Large intestine (tissue), 3 donors: ENCODE results near the gene FUT3. TPM values are rescaled to one million over a fixed set of nuclear protein-coding genes. Genes with fewer than 3 reads are reported as not detected.

Experiments
- DNase-seq, 2 donors: peaks; one replicate each; pipeline versions ENCODE4 v3.0.0 to v3.0.0-alpha.2; 2013
- H3K27ac ChIP-seq: one replicate; pipeline ENCODE4 v1.5.1; 2013; ENCODE audit warnings: low read length
- H3K27me3 ChIP-seq: 2 replicates; pipeline ENCODE4 v1.6.1; 2013; ENCODE audit warnings: low read length; ENCODE audit not compliant: control insufficient read depth, insufficient read depth
- H3K36me3 ChIP-seq: 2 replicates; pipeline ENCODE4 v1.6.1; 2013; ENCODE audit warnings: low read length; ENCODE audit not compliant: control insufficient read depth, insufficient read depth
- H3K4me1 ChIP-seq: one replicate; pipeline ENCODE4 v1.6.1; 2013; ENCODE audit warnings: low read length; ENCODE audit not compliant: control insufficient read depth, insufficient read depth
- H3K4me3 ChIP-seq: one replicate; pipeline ENCODE4 v1.5.1; 2013; ENCODE audit warnings: low read length
- H3K9me3 ChIP-seq: one replicate; pipeline ENCODE4 v1.6.1; 2013; ENCODE audit warnings: mild to moderate bottlenecking, low read depth, low read length, moderate library complexity; ENCODE audit not compliant: control insufficient read depth
- WGBS: methylation state at CpG from one replicate; pipeline ENCODE4 v1.1.5; 2013; ENCODE audit warnings: low lambda C conversion rate; ENCODE audit not compliant: insufficient coverage; 5-methylcytosine and 5-hydroxymethylcytosine counted together
- polyA plus RNA-seq: library from polyadenylated mRNA; unstranded; fragments of 120-200 nt; gene quantifications from one replicate; pipeline ENCODE4 v1.2.1, GENCODE V29; 2013

The FUT3 gene
- polyA plus RNA-seq, 1 donor, result 1.0 TPM

DNA sequence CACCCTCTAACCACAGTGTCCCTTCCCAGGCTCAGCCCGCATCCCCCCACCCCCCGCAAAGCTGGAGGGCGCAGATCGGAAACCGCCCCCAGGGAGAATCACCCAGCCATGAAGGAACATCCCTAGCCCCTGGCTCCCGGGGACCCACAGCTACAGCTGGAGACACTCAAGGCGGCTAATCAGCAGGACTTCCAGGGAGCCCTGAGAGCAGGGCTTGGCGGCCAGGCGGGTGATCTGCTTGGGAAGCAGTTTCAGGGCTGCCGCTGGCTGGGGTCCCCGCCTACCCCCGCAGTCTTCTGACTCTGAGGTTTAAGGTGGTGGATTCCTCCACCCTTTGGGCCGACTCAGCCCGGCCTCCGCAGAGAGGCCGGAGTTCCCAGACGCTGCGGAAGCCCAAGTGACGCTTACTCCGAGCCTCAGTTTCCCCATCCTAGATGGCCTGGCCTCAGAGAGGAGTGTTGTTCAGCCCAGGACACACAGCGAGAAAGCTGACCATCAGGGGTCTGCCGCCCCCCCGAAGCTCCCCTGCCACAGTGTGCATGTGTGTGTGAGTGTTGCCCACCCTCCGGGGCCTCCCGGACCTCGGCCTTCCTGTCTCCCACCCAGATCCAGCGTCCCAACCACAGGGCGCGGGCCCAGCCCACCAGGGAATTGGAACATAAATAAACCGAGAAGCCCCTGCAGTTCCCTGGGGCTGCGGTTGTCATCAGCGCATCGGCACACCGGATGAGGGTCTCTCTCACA, 21.5 kb downstream of the FUT3 start:
- Histone ChIP-seq H3K4me1 (peaks cover 27% of the 10 kb centered on the region), H3K27ac (no peak overlapping the region), H3K27me3 (peaks cover 3% of the 10 kb centered on the region), H3K9me3 (no peaks in the 10 kb centered on the region), H3K36me3 (no peaks in the 10 kb centered on the region), H3K4me3 (no peak overlapping the region)
- DNase-seq, result no peak
- WGBS, result no CpG with 5 or more reads among the region's 34 CpGs

DNA sequence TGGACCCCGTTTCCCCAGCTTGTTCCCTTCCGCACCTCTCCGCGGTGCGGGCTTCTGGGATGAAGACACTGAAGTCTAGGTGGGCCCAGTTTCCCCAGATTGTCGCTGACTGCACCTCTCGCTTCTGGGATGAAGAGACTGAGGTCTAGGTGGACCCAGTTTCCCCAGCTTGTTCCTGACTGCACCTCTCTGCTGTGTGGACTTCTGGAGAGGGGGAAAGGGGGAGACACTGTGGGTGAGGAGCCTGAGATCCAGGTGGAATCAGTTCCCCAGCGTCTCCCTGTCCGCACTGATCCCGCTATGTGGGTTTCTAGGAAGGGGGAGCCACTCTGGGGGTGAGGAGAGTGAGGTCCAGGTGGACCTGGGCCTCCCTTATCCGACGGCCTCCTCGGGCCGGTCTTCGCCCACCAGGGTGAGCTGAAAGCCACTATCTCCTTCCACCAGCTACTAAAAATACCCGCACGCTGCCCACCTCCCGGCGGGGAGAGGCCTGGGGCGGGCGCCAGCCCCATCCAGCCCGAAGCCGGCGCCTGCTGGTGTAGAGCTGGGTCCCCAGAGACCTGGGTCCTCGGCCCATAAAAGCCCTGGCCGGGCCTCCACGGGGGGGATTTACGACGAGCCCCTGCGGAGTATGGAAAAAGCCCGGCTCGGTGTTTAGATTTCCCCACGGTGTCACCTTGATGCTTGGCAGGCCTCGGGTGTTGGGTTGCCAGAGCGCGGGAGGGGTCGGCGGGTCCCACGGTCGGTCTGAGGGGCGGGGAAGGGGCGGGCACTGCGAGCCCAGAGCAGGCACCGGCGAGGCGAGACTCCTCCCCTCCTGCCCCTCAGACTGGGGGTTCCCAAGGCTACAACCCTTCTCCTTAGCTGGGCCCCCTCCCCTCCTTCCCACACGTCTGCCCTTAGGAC, 22.3 kb downstream of the FUT3 start:
- peak overlapping the region; percentile 70 for H3K27ac ChIP-seq
- no peaks in the 10 kb centered on the region for H3K36me3 ChIP-seq
- DNase-seq, result peak in 1 of 2 donors; percentile 58
- WGBS, result no CpG with 5 or more reads among the region's 47 CpGs
- peaks cover 27% of the 10 kb centered on the region for H3K4me1 ChIP-seq
- H3K9me3 ChIP-seq, result peaks cover 2% of the 10 kb centered on the region
- peaks cover 3% of the 10 kb centered on the region for H3K27me3 ChIP-seq
- peak overlapping the region; percentile 58 for H3K4me3 ChIP-seq

DNA sequence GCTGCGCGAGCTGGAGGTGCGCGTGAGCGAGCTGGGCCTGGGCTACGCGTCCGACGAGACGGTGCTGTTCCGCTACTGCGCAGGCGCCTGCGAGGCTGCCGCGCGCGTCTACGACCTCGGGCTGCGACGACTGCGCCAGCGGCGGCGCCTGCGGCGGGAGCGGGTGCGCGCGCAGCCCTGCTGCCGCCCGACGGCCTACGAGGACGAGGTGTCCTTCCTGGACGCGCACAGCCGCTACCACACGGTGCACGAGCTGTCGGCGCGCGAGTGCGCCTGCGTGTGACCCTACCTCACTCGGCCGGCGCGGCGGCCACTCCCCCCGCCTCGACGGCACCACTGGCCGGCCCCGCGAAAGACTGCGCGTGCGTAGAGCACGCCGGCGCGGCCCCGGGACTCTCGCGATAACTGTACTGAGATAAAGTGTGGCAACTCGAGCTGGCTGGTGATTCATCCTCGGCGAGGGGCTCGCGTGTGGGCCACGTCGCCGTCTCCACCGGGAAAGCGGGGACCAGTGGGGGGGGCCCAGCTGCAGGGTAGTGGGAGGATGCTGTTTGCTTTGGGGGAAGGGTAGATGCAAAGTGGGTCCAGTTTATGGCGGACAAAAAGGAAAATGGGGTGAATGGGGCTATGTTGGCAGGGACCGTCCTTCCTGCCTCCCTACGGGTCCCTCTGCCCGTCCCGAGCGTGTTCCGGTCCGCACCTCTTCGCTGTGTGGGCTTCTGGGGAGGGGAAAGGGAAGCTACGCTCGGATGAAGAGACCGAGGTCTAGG, 23.2 kb downstream of the FUT3 start:
- peak; percentile 97 to 98 for DNase-seq
- H3K4me3 ChIP-seq, result peak overlapping the region; percentile 58
- peaks cover 3% of the 10 kb centered on the region for H3K27me3 ChIP-seq
- 0% methylated on average over 4 of the region's 91 CpGs for WGBS
- peaks cover 27% of the 10 kb centered on the region for H3K4me1 ChIP-seq
- no peaks in the 10 kb centered on the region for H3K36me3 ChIP-seq
- H3K27ac ChIP-seq, result peak overlapping the region; percentile 70
- peaks cover 4% of the 10 kb centered on the region for H3K9me3 ChIP-seq

DNA sequence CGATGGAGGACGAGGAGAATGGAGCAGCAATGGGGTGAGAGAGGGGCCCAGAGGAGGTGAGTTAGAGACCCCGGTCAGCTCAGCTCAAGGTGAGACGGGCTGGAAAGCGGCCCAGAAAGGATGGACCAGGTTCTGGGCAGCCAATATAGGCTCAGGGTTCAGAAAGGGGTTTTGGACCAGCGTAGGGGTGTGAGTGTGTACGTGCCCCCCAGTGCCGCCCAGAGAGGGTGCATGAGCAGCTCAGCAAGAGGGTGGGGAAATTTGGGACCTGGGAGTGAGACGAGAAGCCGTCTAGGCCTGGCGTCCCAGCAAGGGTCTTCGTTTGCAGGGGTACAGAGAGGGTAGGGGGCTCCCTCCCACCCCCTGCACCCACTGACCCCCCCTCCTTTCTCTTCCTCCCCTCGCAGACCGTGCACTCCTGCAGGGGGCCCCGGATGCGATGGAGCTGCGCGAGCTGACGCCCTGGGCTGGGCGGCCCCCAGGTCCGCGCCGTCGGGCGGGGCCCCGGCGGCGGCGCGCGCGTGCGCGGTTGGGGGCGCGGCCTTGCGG, 23.8 kb downstream of the FUT3 start:
- H3K27ac ChIP-seq, result peak overlapping the region; percentile 2
- peaks cover 4% of the 10 kb centered on the region for H3K9me3 ChIP-seq
- H3K4me1 ChIP-seq, result peaks cover 27% of the 10 kb centered on the region
- H3K4me3 ChIP-seq, result peak overlapping the region; percentile 37
- H3K36me3 ChIP-seq, result no peaks in the 10 kb centered on the region
- DNase-seq, result no peak
- WGBS, result no CpG with 5 or more reads among the region's 37 CpGs
- H3K27me3 ChIP-seq, result peaks cover 3% of the 10 kb centered on the region

DNA sequence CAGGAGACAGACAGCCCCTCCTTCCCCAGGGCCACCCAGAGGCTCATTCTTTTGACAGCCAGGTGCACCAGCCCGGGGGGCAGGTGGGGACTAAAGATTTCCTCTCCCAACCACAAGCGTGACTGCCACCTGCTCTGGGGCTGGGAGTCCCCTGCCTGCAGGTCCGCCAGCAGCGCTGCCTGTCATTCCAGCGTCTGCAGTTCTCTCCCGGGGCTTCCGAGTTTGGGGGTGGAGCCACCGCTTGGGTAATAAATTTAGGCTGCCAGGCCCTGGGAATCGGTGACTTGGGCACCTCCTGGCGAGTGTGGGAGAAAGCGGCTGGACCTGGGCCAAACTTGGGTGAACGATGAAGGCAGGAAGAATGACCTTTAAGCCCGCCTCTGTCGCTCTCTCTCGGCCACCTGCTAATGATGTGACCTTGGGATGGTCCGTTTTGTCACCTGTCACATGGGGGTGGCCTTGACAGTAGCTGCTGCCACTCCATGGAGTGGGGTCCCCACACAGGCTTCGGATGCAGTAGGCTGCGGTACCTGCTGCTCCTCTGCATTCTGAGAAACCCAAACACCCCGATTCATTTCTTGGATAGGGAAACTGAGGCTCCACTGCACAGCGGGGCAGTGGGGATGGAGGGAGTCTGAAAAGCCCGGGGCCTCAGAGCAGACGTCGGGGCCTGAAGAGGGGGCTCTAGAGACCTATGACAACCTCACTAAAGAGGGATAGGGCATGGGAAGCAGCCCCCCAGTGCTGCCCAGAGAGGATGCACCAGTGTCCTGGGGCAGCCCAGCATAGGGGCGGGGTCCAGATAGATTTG, 24.5 kb downstream of the FUT3 start:
- Histone ChIP-seq H3K4me1 (peaks cover 27% of the 10 kb centered on the region), H3K36me3 (no peaks in the 10 kb centered on the region), H3K27me3 (peaks cover 3% of the 10 kb centered on the region), H3K4me3 (no peak overlapping the region), H3K9me3 (peaks cover 4% of the 10 kb centered on the region), H3K27ac (peak overlapping the region; percentile 2)
- no CpG with 5 or more reads among the region's 24 CpGs for WGBS
- peak; percentile 53 to 73 for DNase-seq

DNA sequence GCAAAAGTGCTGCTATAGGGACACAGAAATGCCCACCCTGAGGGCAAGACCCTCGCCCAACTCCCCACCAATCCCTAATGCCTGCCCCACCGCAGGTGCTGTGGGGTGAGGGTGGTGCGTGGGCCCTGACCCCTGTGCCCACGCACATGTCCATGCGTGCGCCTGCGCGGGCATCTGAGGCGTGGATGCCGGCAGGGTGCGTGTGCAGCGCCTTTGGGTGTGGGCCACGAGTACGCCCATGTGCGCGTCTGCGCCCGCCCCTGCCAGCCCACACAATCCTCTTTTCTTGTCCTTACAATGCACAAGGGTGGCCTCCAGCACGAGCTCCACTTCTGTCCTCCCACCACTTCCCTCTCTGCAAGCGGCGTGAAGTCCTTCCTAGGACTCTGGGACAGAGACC, 26.1 kb downstream of the FUT3 start:
- Histone ChIP-seq H3K27ac (no peak overlapping the region), H3K27me3 (peaks cover 3% of the 10 kb centered on the region), H3K4me1 (peaks cover 27% of the 10 kb centered on the region), H3K9me3 (peaks cover 4% of the 10 kb centered on the region), H3K4me3 (no peak overlapping the region), H3K36me3 (no peaks in the 10 kb centered on the region)
- DNase-seq, result no peak
- 100% methylated on average over 3 of the region's 21 CpGs for WGBS

DNA sequence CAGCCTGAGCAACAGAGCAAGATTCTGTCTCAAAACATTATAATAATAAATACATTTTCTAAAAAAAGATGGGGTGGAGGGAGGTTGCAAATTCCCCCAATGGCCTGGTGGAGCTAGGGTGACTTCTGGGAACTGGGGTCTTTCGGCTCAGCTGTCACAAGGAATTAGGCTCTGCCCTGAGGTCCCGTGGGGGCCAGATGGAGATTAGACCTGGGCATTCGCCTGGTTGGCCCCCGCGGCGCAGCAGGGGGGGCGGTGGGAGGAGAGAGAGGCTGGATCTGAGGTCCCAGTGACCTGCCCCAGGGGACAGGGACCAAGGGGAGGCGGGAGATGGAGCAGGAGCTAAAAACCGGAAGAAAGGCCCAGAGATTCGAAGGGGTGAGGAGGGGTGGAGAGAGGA, 26.5 kb downstream of the FUT3 start:
- Histone ChIP-seq H3K27ac (no peak overlapping the region), H3K36me3 (no peaks in the 10 kb centered on the region), H3K4me3 (no peak overlapping the region), H3K9me3 (peaks cover 4% of the 10 kb centered on the region), H3K4me1 (peaks cover 23% of the 10 kb centered on the region), H3K27me3 (peaks cover 3% of the 10 kb centered on the region)
- WGBS, result 95% methylated on average over 3 of the region's 10 CpGs
- DNase-seq, result no peak

DNA sequence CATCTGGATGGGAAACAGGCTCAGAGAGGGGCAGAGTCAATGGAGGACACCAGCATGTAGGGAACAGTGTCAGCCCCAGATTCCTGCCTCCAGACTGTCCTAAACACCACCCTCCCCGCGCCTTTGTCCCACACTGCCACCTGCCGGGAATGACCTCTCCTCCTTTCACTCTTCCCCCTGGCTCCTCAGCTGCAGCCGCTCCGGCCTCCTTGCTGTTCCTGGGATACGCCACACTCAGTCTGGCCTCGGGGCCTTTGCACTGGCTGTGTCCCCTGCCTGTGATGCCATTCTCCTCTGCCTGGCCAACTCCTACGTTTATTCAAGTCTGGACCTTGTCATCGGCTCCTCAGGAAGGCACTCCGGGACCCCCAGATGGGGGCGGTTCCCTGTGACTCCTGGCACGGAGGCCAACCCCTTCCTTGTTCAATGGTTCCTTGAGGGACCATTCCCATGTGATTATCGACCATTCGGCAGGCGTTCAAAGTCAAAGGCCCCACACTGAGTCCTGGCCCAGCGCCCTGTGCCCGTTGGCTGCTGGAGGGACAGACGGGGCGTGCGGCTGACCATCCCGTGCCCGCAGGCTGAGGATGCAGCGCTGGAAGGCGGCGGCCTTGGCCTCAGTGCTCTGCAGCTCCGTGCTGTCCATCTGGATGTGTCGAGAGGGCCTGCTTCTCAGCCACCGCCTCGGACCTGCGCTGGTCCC, 27.5 kb downstream of the FUT3 start:
- Histone ChIP-seq H3K4me3 (no peak overlapping the region), H3K27ac (no peak overlapping the region), H3K4me1 (peaks cover 14% of the 10 kb centered on the region), H3K27me3 (no peaks in the 10 kb centered on the region), H3K9me3 (peaks cover 4% of the 10 kb centered on the region), H3K36me3 (no peaks in the 10 kb centered on the region)
- no CpG with 5 or more reads among the region's 30 CpGs for WGBS
- DNase-seq, result no peak

DNA sequence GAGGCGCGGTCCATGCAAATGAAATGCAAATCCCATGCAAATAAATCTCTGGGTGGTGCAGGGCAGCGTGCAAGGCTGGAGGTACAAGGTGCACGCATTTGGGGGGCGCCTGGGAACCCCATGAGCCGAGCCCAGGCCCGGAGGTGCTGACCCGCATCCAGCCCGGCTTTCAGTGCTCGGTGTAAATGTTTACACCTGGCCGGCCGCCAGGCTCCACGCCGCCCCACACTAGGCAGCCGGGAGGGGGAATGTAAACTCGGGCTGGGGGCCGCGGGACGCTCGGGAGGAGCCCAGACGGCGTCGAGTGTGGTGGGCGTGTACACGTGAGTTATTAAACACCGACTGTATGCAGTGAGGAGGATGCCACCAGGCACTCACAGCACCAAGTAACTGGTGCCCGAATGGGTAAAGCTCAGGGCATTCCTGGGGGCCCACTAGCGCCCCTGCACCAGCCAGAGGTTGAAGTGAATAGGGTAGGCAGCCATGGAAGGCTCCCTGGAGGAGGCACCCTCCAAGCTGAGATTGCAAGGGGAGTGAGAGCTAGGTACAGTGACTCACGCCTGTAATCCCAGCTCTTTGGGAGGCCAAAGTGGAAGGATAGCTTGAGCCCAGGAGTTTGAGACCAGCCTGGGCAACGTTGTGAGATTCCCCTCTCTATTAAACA, 28.9 kb downstream of the FUT3 start:
- Histone ChIP-seq H3K27me3 (no peaks in the 10 kb centered on the region), H3K27ac (no peak overlapping the region), H3K4me1 (peaks cover 11% of the 10 kb centered on the region), H3K36me3 (no peaks in the 10 kb centered on the region), H3K9me3 (peaks cover 4% of the 10 kb centered on the region), H3K4me3 (no peak overlapping the region)
- 0% methylated on average over 1 of the region's 30 CpGs for WGBS
- no peak for DNase-seq
